GM19438 (cell line): ENCODE results near the gene GMPR2.

Experiments used
- ATAC-seq: cut with Tn5 transposase; IDR thresholded peaks from one replicate; pipeline ENCODE4 v1.9.1; 2021; ENCODE audit warnings: low read depth; ENCODE audit not compliant: unreplicated experiment

Gene GMPR2

DNA sequence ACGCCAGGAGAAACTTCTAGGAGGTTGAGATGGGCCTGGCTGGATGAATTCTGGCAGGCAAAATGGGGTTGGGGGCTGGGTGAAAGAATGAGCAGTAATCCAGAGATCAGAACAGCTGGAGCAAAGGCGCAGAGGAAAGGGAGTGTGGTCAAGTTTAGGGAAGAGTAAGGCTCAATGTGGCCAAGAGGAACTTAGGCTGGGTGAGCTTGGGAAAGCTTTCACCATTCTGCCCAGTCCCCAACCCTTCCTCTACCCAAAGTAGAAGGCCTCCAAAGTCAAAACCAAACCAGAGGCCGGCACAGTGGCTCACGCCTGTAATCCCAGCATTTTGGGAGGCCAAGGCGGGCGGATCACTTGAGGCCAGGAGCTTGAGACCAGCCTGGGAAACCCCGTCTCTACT is 48.9 kb downstream of the GMPR2 start:
- ATAC-seq = no peak

DNA sequence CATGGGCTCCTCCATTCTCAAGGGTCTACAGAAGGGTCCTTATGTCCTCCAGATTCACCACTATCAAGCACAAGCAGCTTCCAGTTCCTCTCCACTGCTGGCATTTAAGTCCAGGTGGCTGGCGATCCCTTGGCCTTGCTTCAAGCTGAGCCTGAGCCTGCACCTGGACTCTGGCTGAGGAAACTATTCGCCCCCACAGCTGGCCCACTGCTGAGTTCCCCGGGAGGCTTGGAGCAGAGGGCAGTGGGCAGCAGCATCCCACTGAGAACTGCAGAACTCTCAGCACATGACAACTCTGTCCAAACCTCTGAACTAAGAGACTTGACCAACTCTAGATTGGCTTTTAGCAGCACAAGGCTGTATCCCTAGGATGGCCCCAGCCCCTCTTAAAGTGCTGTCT is 50.0 kb downstream of the GMPR2 start:
- no peak for ATAC-seq

DNA sequence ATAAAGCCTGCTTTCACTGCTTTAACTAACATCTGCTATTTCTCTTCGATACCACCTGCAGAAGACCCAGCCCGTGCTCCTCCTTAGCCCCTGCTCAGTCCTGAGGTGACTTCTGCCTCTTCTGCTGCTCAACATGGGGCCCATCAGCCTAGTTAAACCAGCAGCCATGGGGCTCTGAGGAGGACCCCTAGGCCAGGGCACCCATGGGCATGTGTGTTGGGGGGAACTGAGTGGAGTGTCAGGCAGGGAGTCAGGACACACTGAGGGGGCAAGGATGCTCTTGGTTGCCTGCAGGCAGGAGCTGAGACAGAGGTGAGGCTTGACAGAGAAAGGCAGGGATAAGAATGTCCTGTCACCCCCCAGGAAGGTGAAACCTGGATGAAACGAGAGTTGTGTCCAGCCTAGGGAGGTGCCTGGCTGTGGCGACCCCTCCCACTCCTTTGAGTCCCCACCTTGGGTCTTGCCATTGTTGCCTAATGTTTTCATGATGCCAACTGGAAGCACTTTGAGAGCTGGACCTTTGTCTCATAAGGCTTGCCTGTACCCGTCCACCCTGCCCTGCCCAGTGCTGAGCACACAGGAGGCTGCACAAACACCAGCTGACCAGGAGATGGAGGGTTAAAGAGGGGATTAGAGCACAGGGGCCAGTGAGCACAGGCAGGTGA is 51.2 kb downstream of the GMPR2 start:
- no peak for ATAC-seq

DNA sequence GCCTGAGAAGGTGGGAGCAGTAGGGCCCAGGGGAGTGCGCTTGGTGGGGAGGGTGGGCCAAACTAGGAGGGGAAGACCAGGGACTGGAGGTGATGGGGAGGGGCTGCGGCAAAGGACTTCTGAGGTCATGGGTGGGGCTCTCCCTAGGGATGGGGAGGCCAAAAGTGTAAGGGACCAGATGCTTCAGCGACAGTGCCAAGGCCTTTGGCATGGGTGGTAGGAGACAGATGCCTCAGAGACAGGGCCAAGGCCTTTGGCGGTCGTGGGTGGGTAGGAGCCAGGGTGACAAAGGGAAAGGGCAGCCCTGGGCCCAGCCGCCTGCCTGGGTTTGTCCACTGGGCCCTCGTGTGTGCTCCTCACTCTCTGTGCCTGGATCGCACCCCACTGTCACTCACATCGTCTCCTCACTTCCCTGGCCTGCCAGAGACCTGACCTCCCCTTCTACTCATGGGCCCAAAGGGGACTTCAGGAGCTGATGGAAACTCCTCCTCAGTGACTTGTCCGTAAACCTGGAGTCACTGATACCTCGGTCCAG is 51.8 kb downstream of the GMPR2 start:
- no peak for ATAC-seq

DNA sequence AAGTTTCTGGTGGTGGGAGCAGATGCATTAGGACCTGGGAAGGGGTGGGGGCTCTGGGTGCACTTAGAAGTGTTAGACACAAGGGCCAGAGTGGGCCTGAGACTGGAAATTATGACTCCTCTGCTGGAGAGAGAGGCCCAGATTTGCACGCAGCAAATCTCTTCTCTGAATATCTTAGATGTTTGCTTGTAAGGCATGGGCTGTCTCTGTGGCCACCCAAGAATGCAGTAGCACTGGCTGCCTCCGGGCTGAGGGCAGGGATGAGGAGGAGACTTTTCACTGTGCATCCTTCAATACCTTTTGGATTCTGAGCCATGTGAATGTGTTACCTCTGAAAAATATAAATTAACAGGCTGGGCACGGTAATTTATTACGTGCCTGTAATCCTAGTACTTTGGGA is 52.6 kb downstream of the GMPR2 start:
- no peak for ATAC-seq

DNA sequence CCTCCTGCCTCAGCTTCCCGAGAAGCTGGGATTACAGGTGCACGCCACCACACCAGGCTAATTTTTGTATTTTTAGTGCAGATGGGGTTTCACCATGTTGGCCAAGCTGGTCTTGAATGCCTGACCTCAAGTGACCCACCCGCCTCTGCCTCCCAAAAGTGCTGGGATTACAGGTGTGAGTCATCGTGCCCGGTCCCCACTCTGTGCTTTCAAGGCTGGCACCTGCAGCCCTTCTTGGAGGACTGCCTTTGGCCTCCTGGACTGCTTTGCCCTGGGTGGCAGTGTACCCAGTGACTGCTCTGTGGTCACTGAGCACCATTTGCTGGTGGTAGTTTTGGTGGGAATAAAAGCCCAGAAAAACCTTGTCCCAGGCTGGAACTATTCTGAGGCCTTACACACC is 54.3 kb downstream of the GMPR2 start:
- ATAC-seq = no peak
